Osteoblast (primary cell): ENCODE data around the gene C19orf67. TPM values are rescaled to one million over a fixed set of nuclear protein-coding genes. Genes with fewer than 3 reads are reported as not detected.
"Not testable (repeated sequence)": the region's sequence is repeated elsewhere in the genome, so short reads cannot be mapped to it uniquely, and the experiment has no call there.

Source experiments
- DNase-seq: peaks from one replicate; pipeline ENCODE4 v3.0.0; 2011; ENCODE audit warnings: low spot score, mixed read lengths; ENCODE audit not compliant: insufficient read length; ENCODE audit errors: missing footprints
- H2AFZ ChIP-seq: 2 replicates; pipeline ENCODE4 v1.6.0; 2011; ENCODE audit warnings: mild to moderate bottlenecking, low read length
- H3K27ac ChIP-seq: 2 replicates; pipeline ENCODE4 v1.5.1; 2011; ENCODE audit warnings: mild to moderate bottlenecking, low read depth, low read length, moderate library complexity
- H3K27me3 ChIP-seq: 2 replicates; pipeline ENCODE4 v1.6.0; 2012; ENCODE audit warnings: mild to moderate bottlenecking, control low read depth, inconsistent platforms, low read length, moderate library complexity; ENCODE audit not compliant: insufficient read depth
- H3K36me3 ChIP-seq: 2 replicates; pipeline ENCODE4 v1.5.1; 2011; ENCODE audit warnings: mild to moderate bottlenecking, low read length, control low read depth, moderate library complexity; ENCODE audit not compliant: insufficient read depth
- H3K4me1 ChIP-seq: 2 replicates; pipeline ENCODE4 v1.5.1; 2011; ENCODE audit warnings: mild to moderate bottlenecking, low read length, control low read depth, moderate library complexity; ENCODE audit not compliant: insufficient read depth
- H3K4me2 ChIP-seq: 2 replicates; pipeline ENCODE4 v1.6.0; 2011; ENCODE audit warnings: mild to moderate bottlenecking, low read length; ENCODE audit not compliant: insufficient read depth
- H3K4me3 ChIP-seq: fragments of 200-600 bp; sonication (generic); 3 replicates; pipeline ENCODE4 v1.5.1; 2012; ENCODE audit warnings: mild to moderate bottlenecking, low read length, inconsistent platforms; ENCODE audit not compliant: insufficient read depth
- H3K79me2 ChIP-seq: 2 replicates; pipeline ENCODE4 v1.6.0; 2012; ENCODE audit warnings: mild to moderate bottlenecking, low read length, control low read depth, inconsistent platforms; ENCODE audit not compliant: insufficient read depth
- H3K9me3 ChIP-seq: 2 replicates; pipeline ENCODE4 v1.5.1; 2011; ENCODE audit warnings: low read depth, low read length, control low read depth
- H4K20me1 ChIP-seq: 2 replicates; pipeline ENCODE4 v1.6.0; 2012; ENCODE audit warnings: mild to moderate bottlenecking, low read length, control low read depth; ENCODE audit not compliant: insufficient read depth
- total RNA-seq: library from RNA; depleted of rRNA; stranded (reverse); fragments of >200 nt; gene quantifications from 2 replicates; pipeline ENCODE4 v1.2.3, GENCODE V29; 2012
- TF ChIP-seq, protein P1 (sequence below): IDR thresholded peaks from 2 replicates; pipeline ENCODE4 v1.5.1; 2011; ENCODE audit warnings: mild to moderate bottlenecking, low read depth, low read length, moderate library complexity; ENCODE audit errors: extremely low read depth

C19orf67 gene
- total RNA-seq, 1 donor = not detected

- Histone ChIP-seq H3K27me3 (no peaks in the 10 kb centered on the region), H4K20me1 (no peaks in the 10 kb centered on the region), H3K4me1 (no peaks in the 10 kb centered on the region), H2AFZ (no peak overlapping the region), H3K4me2 (no peak overlapping the region), H3K27ac (no peak overlapping the region), H3K79me2 (no peaks in the 10 kb centered on the region), H3K9me3 (no peaks in the 10 kb centered on the region), H3K4me3 (no peak overlapping the region), H3K36me3 (no peaks in the 10 kb centered on the region)
- no peak for DNase-seq
- TF ChIP-seq, protein P1, sequence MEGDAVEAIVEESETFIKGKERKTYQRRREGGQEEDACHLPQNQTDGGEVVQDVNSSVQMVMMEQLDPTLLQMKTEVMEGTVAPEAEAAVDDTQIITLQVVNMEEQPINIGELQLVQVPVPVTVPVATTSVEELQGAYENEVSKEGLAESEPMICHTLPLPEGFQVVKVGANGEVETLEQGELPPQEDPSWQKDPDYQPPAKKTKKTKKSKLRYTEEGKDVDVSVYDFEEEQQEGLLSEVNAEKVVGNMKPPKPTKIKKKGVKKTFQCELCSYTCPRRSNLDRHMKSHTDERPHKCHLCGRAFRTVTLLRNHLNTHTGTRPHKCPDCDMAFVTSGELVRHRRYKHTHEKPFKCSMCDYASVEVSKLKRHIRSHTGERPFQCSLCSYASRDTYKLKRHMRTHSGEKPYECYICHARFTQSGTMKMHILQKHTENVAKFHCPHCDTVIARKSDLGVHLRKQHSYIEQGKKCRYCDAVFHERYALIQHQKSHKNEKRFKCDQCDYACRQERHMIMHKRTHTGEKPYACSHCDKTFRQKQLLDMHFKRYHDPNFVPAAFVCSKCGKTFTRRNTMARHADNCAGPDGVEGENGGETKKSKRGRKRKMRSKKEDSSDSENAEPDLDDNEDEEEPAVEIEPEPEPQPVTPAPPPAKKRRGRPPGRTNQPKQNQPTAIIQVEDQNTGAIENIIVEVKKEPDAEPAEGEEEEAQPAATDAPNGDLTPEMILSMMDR = no peak
These were observed 33.1 kb downstream of the C19orf67 start for GRCh38 chr19:14052470-14052869.

GRCh38 chr19:14051980-14052379, 33.6 kb downstream of the C19orf67 start:
- no peaks in the 10 kb centered on the region for H3K9me3 ChIP-seq
- H2AFZ ChIP-seq = no peak overlapping the region
- H4K20me1 ChIP-seq = no peaks in the 10 kb centered on the region
- H3K79me2 ChIP-seq = no peaks in the 10 kb centered on the region
- H3K4me2 ChIP-seq = no peak overlapping the region
- H3K4me3 ChIP-seq = no peak overlapping the region
- no peaks in the 10 kb centered on the region for H3K36me3 ChIP-seq
- TF ChIP-seq, protein P1 = no peak
- no peak overlapping the region for H3K27ac ChIP-seq
- no peak for DNase-seq
- no peaks in the 10 kb centered on the region for H3K4me1 ChIP-seq
- no peaks in the 10 kb centered on the region for H3K27me3 ChIP-seq

DNA sequence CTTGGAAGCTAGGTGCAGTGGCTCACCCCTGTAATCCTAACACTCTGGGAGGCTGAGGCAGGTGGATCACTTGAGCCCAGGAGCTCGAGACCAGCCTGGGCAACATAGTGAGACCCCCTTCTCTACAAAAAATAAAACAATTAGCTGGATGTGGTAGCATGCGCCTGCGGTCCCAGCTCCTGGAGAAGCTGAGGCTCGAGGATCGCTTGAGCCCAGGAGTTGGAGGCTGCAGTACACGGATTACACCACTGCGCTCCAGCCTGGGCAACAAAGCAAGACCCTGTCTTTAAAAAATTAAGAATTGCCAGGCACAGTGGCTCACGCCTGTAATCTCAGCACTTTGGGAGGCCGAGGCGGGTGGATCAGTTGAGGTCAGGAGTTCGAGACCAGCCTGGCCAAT, 34.6 kb downstream of the C19orf67 start:
- DNase-seq, H3K4me1 ChIP-seq: not testable (repeated sequence)

GRCh38 chr19:14050512-14050911, 35.1 kb downstream of the C19orf67 start:
- Histone ChIP-seq H3K79me2 (no peaks in the 10 kb centered on the region), H4K20me1 (no peaks in the 10 kb centered on the region), H3K27ac (no peak overlapping the region), H3K4me1 (no peaks in the 10 kb centered on the region), H2AFZ (no peak overlapping the region), H3K27me3 (no peaks in the 10 kb centered on the region), H3K9me3 (no peaks in the 10 kb centered on the region), H3K4me3 (no peak overlapping the region), H3K4me2 (no peak overlapping the region), H3K36me3 (no peaks in the 10 kb centered on the region)
- DNase-seq = no peak
- TF ChIP-seq, protein P1 = no peak

More for the DNA sequence above, 34.6 kb downstream of the C19orf67 start:
- H3K4me2 ChIP-seq, H3K4me3 ChIP-seq, H3K36me3 ChIP-seq, H3K9me3 ChIP-seq, H3K27me3 ChIP-seq, H3K79me2 ChIP-seq, H2AFZ ChIP-seq, H4K20me1 ChIP-seq, H3K27ac ChIP-seq: not testable (repeated sequence)
